ENCODE measurements around the gene APBA3. TPM values are rescaled to one million over a fixed set of nuclear protein-coding genes. Genes with fewer than 3 reads are reported as not detected.

APBA3 gene
- total and polyA plus RNA-seq, 2 of the 4 experiments (the other 2 are of a cell fraction): 9.5 to 18.4 TPM

DNA sequence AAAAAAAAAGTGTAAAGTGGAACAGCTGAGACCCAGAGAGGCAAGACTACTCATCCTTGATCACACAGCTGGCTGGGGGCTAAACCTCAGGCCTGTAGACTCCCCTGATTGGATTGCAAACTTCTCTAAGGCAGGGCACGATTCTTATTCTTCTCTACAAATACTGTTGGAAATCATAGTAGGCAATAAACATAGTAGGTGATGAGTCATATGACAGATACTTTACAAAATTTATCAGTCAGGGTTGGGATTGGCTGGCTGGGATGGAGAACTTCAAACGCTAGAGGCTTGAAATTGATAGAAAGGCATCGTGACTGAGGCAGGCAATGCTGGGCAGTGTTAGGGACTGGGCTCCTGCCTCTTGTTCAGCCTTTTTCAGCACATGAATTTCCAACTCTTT lies 30.6 kb upstream of the APBA3 start:
- H3K4me2 ChIP-seq (ENCODE audit: low read depth, low read length): no peak overlapping the region
- H4K91ac ChIP-seq (ENCODE audit: insufficient read depth, low read depth, low read length): no peak overlapping the region
- TF ChIP-seq, protein P1, sequence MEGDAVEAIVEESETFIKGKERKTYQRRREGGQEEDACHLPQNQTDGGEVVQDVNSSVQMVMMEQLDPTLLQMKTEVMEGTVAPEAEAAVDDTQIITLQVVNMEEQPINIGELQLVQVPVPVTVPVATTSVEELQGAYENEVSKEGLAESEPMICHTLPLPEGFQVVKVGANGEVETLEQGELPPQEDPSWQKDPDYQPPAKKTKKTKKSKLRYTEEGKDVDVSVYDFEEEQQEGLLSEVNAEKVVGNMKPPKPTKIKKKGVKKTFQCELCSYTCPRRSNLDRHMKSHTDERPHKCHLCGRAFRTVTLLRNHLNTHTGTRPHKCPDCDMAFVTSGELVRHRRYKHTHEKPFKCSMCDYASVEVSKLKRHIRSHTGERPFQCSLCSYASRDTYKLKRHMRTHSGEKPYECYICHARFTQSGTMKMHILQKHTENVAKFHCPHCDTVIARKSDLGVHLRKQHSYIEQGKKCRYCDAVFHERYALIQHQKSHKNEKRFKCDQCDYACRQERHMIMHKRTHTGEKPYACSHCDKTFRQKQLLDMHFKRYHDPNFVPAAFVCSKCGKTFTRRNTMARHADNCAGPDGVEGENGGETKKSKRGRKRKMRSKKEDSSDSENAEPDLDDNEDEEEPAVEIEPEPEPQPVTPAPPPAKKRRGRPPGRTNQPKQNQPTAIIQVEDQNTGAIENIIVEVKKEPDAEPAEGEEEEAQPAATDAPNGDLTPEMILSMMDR (conservative IDR thresholded peaks at IDR 0.05; ENCODE audit: low read depth, low read length): no peak
- TF ChIP-seq RFX5 (IDR thresholded peaks at IDR 0.05; ENCODE audit: low read depth, low read length) (no peak), MXI1 (IDR thresholded peaks at IDR 0.05; ENCODE audit: borderline replicate concordance, low read depth, low read length) (no peak), FOS (IDR thresholded peaks at IDR 0.05; ENCODE audit: low read depth, low read length) (no peak), MAZ (IDR thresholded peaks at IDR 0.05; ENCODE audit: borderline replicate concordance, low read depth, low read length) (no peak), CEBPB (IDR thresholded peaks at IDR 0.05; ENCODE audit: low read depth, low read length) (no peak), NFE2L2 (IDR thresholded peaks at IDR 0.05; ENCODE audit: low read depth, low read length) (no peak), SMC3 (IDR thresholded peaks at IDR 0.05; ENCODE audit: low read depth, low read length) (no peak), POLR2A (IDR thresholded peaks at IDR 0.05; ENCODE audit: low read depth, low read length) (no peak)
- no peaks in the 10 kb centered on the region for H3K79me1 ChIP-seq (ENCODE audit: low read depth in 1 of 2, low read length in 2 of 2)
- no peaks in the 10 kb centered on the region for H3K4me1 ChIP-seq (ENCODE audit: control insufficient read depth, insufficient read depth, low read length)
- H4K20me1 ChIP-seq (ENCODE audit: insufficient read depth, low read length): no peaks in the 10 kb centered on the region
- ATAC-seq (ENCODE audit: low read depth) (no peak), DNase-seq (no peak)
- H2BK120ac ChIP-seq (ENCODE audit: low read depth, low read length): no peak overlapping the region
- ChIA-PET CTCF (no interaction called here), POLR2A (ENCODE audit: unreplicated experiment) (no interaction called here)
- H4K8ac ChIP-seq (ENCODE audit: low read depth in 2 of 2, low read length in 2 of 2): no peak overlapping the region
- H3K4me3 ChIP-seq (ENCODE audit: insufficient read depth, low read depth, low read length): no peak overlapping the region
- no peak overlapping the region for H3K27ac ChIP-seq (ENCODE audit: insufficient read depth, low read length)
- no peak overlapping the region for H4K5ac ChIP-seq (ENCODE audit: low read depth, low read length)
- no peak overlapping the region for H2AFZ ChIP-seq (replicated peaks; ENCODE audit: low read length, poor library complexity)
- no peak overlapping the region for H3K23ac ChIP-seq (ENCODE audit: low read depth, low read length)
- intact Hi-C loops (cut with micrococcal nuclease): no loop called here
- no CpG with 5 or more reads among the region's 3 CpGs for WGBS, 2 experiments (ENCODE audit: extremely low coverage in 2 of 2, insufficient read length in 1 of 2)
- H3K9ac ChIP-seq (ENCODE audit: low read depth, low read length): no peak overlapping the region
- H2AK5ac ChIP-seq (ENCODE audit: low read depth, low read length): no peak overlapping the region
- H2BK5ac ChIP-seq (ENCODE audit: low read depth, low read length, poor library complexity, severe bottlenecking): no peak overlapping the region
- no peak overlapping the region for H3K56ac ChIP-seq (ENCODE audit: extremely low read depth, insufficient read depth, low read length)
- no peak overlapping the region for H3K4ac ChIP-seq (ENCODE audit: low read depth, low read length)
- no peaks in the 10 kb centered on the region for H3K36me3 ChIP-seq (ENCODE audit: control insufficient read depth, insufficient read depth, low read length)
- peaks cover 10% of the 10 kb centered on the region for H3K27me3 ChIP-seq (ENCODE audit: control insufficient read depth, insufficient read depth, low read length)
- peaks cover 15% of the 10 kb centered on the region for H3K9me3 ChIP-seq (ENCODE audit: control insufficient read depth, insufficient read depth, low read length)
- H2BK15ac ChIP-seq (ENCODE audit: low read depth, low read length): no peak overlapping the region
- H2AK9ac ChIP-seq (replicated peaks; ENCODE audit: low read depth, low read length, poor library complexity): no peak overlapping the region
- H3K14ac ChIP-seq (replicated peaks; ENCODE audit: low read depth, low read length): no peak overlapping the region
- no TSS peak for BruUV-seq (replicated peaks)
- dilution Hi-C loops (cut with HindIII; ENCODE audit: low sequenced_read_pairs, unreplicated experiment): no loop called here
- H3K18ac ChIP-seq (ENCODE audit: low read depth, low read length): no peak overlapping the region
- H3K9me1 ChIP-seq (ENCODE audit: insufficient read depth, low read length): no peaks in the 10 kb centered on the region
- in situ Hi-C loops (cut with MboI; ENCODE audit: low sequenced_read_pairs): no loop called here
- H2BK20ac ChIP-seq (ENCODE audit: low read depth, low read length): no peak overlapping the region
